ENCODE data around the gene MAP7D1.

The MAP7D1 gene

DNA sequence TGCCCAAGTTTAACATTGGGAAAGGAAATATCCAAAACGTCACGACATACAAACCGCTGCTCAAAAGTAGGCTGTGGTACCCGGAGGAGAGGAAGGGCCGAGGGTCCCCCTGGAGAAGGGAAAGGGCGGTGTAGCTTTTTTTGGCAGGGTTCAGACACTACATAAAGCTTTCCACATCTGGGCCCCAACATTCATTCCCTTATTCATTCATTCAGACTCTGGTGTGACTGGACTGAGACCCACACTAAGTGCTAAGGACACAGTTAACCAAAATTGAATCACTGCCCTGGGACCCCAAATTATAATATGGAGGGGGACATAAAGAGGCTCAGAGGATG lies 20.7 kb upstream of the MAP7D1 start:
- Histone ChIP-seq H3K27ac (ENCODE audit: low read depth, low read length) (no peak overlapping the region), H3K9me3 (ENCODE audit: insufficient read depth, low read length) (no peaks in the 10 kb centered on the region), H2AFZ (ENCODE audit: low read depth, low read length, severe bottlenecking) (no peak overlapping the region), H3K36me3 (ENCODE audit: low read length) (0 out of 2 replicates have a peak, but pooled peaks cover 5% of the 10 kb centered on the region), H3K79me2 (ENCODE audit: insufficient read depth, low read length) (no peaks in the 10 kb centered on the region), H3K9ac (ENCODE audit: low read length) (no peak overlapping the region), H3K27me3 (ENCODE audit: low read length) (no peaks in the 10 kb centered on the region), H3K9me2 (replicated peaks; ENCODE audit: insufficient read depth, low read length) (no peaks in the 10 kb centered on the region), H3K4me3 (ENCODE audit: insufficient read depth, low read length, poor library complexity, severe bottlenecking) (no peak overlapping the region), H3K4me2 (ENCODE audit: low read depth, low read length, poor library complexity, severe bottlenecking) (no peak overlapping the region), H4K20me1 (ENCODE audit: low read depth, low read length) (no peaks in the 10 kb centered on the region), H3F3A (ENCODE audit: insufficient read depth) (no peaks in the 10 kb centered on the region)
- TF ChIP-seq EZH2phosphoT487 (conservative IDR thresholded peaks at IDR 0.05; ENCODE audit: low read length) (no peak), CTCF (IDR thresholded peaks at IDR 0.05; ENCODE audit: insufficient read depth, low read length, poor library complexity, severe bottlenecking) (no peak)

GRCh38 chr1:36135796-36136195 lies 20.2 kb upstream of the MAP7D1 start:
- H2AFZ ChIP-seq (ENCODE audit: low read depth, low read length, severe bottlenecking): no peak overlapping the region
- H4K20me1 ChIP-seq (ENCODE audit: low read depth, low read length): no peaks in the 10 kb centered on the region
- H3K36me3 ChIP-seq (ENCODE audit: low read length): 0 out of 2 replicates have a peak, but pooled peaks cover 5% of the 10 kb centered on the region
- H3K79me2 ChIP-seq (ENCODE audit: insufficient read depth, low read length): no peaks in the 10 kb centered on the region
- H3K9me2 ChIP-seq (replicated peaks; ENCODE audit: insufficient read depth, low read length): no peaks in the 10 kb centered on the region
- no peak overlapping the region for H3K9ac ChIP-seq (ENCODE audit: low read length)
- H3K9me3 ChIP-seq (ENCODE audit: insufficient read depth, low read length): no peaks in the 10 kb centered on the region
- H3K27ac ChIP-seq (ENCODE audit: low read depth, low read length): no peak overlapping the region
- H3K4me2 ChIP-seq (ENCODE audit: low read depth, low read length, poor library complexity, severe bottlenecking): no peak overlapping the region
- no peaks in the 10 kb centered on the region for H3K27me3 ChIP-seq (ENCODE audit: low read length)
- TF ChIP-seq EZH2phosphoT487 (conservative IDR thresholded peaks at IDR 0.05; ENCODE audit: low read length) (no peak), CTCF (IDR thresholded peaks at IDR 0.05; ENCODE audit: insufficient read depth, low read length, poor library complexity, severe bottlenecking) (no peak)
- H3K4me3 ChIP-seq (ENCODE audit: insufficient read depth, low read length, poor library complexity, severe bottlenecking): no peak overlapping the region
- no peaks in the 10 kb centered on the region for H3F3A ChIP-seq (ENCODE audit: insufficient read depth)

DNA sequence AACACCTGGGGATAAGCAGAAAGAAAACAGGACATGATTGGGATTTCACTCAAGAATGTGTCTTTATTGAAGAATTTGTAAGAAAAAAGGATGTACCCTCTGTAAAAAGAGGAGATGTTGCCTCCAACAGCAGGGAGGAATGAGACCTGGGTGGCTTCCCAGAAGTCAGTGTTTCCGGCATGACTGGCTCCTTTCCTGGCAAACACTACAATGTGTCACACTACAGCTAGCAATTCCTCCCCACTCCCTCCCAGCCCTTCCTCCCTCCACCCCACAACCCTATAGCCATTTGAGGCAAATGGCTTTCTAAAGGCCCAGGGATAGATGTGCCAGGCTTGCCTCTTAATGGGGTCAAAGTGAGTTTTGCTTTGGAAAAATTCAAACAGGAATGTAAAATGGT lies 19.4 kb upstream of the MAP7D1 start:
- Histone ChIP-seq H3K9me3 (ENCODE audit: insufficient read depth, low read length) (no peaks in the 10 kb centered on the region), H3F3A (ENCODE audit: insufficient read depth) (no peaks in the 10 kb centered on the region), H3K36me3 (ENCODE audit: low read length) (0 out of 2 replicates have a peak, but pooled peaks cover 5% of the 10 kb centered on the region), H3K4me2 (ENCODE audit: low read depth, low read length, poor library complexity, severe bottlenecking) (no peak overlapping the region), H3K9ac (ENCODE audit: low read length) (no peak overlapping the region), H3K79me2 (ENCODE audit: insufficient read depth, low read length) (no peaks in the 10 kb centered on the region; the same call in 1 of the 2 replicates), H3K27ac (ENCODE audit: low read depth, low read length) (no peak overlapping the region), H3K9me2 (replicated peaks; ENCODE audit: insufficient read depth, low read length) (no peaks in the 10 kb centered on the region), H2AFZ (ENCODE audit: low read depth, low read length, severe bottlenecking) (no peak overlapping the region), H4K20me1 (ENCODE audit: low read depth, low read length) (no peaks in the 10 kb centered on the region), H3K27me3 (ENCODE audit: low read length) (no peaks in the 10 kb centered on the region), H3K4me3 (ENCODE audit: insufficient read depth, low read length, poor library complexity, severe bottlenecking) (no peak overlapping the region)
- TF ChIP-seq EZH2phosphoT487 (conservative IDR thresholded peaks at IDR 0.05; ENCODE audit: low read length) (no peak), CTCF (IDR thresholded peaks at IDR 0.05; ENCODE audit: insufficient read depth, low read length, poor library complexity, severe bottlenecking) (no peak)

All from SU-DHL-6 (cell line).